GM21619 (cell line): ENCODE data around the gene IRGQ.
"Not testable (repeated sequence)": the region's sequence is repeated elsewhere in the genome, so short reads cannot be mapped to it uniquely, and the experiment has no call there.

Experiments
- ATAC-seq: cut with Tn5 transposase; IDR thresholded peaks from one replicate; pipeline ENCODE4 v1.9.1; 2021; ENCODE audit not compliant: unreplicated experiment

Gene IRGQ

GRCh38 chr19:43595999-43596841 lies at the start of gene IRGQ, which contains the start of gene ZNF576:
Gene IRGQ (minus strand): TSS chr19:43596134. CDS start chr19:43595338, 796 bp downstream.
Gene ZNF576 (plus strand): TSS chr19:43596595. CDS start chr19:43597109, 514 bp downstream.
- peak; percentile 67 for ATAC-seq

GRCh38 chr19:43644181-43644580 lies 48.2 kb upstream of the IRGQ start:
- no peak for ATAC-seq

GRCh38 chr19:43643326-43643725 lies 47.4 kb upstream of the IRGQ start:
- no peak for ATAC-seq

GRCh38 chr19:43642531-43642930 lies 46.6 kb upstream of the IRGQ start:
- ATAC-seq = no peak

- ATAC-seq = no peak
These were observed 45.4 kb upstream of the IRGQ start for GRCh38 chr19:43641333-43641732.

- no peak for ATAC-seq
These were observed 44.5 kb upstream of the IRGQ start for GRCh38 chr19:43640424-43640757.

- no peak for ATAC-seq
These were observed 43.8 kb upstream of the IRGQ start, which contains the start of gene CADM4 for GRCh38 chr19:43639519-43640423. Gene CADM4 (minus strand): TSS chr19:43639850. CDS start chr19:43639790, 60 bp downstream.

- no peak for ATAC-seq
These were observed 43.1 kb upstream of the IRGQ start for GRCh38 chr19:43638995-43639518.

GRCh38 chr19:43638214-43638994 lies 42.5 kb upstream of the IRGQ start:
- ATAC-seq = no peak

GRCh38 chr19:43636121-43636683 lies 40.3 kb upstream of the IRGQ start:
- ATAC-seq = no peak

- ATAC-seq = not testable (repeated sequence)
These were observed 39.6 kb upstream of the IRGQ start for GRCh38 chr19:43635561-43635940.

GRCh38 chr19:43634872-43635560 lies 39.1 kb upstream of the IRGQ start:
- no peak for ATAC-seq

GRCh38 chr19:43634506-43634871 lies 38.6 kb upstream of the IRGQ start:
- ATAC-seq = no peak

GRCh38 chr19:43634068-43634467 lies 38.1 kb upstream of the IRGQ start:
- ATAC-seq = no peak

- ATAC-seq = no peak
These were observed 37.6 kb upstream of the IRGQ start for GRCh38 chr19:43633520-43633919.

GRCh38 chr19:43631491-43631890 lies 35.6 kb upstream of the IRGQ start:
- ATAC-seq = no peak

GRCh38 chr19:43628646-43629326 lies 32.9 kb upstream of the IRGQ start:
- no peak for ATAC-seq

GRCh38 chr19:43626838-43627237 lies 30.9 kb upstream of the IRGQ start:
- no peak for ATAC-seq

- ATAC-seq = no peak
These were observed 30.1 kb upstream of the IRGQ start for GRCh38 chr19:43625918-43626579.
